ENCODE measurements around the gene MYO9B.
"Not testable (repeated sequence)": the region's sequence is repeated elsewhere in the genome, so short reads cannot be mapped to it uniquely, and the experiment has no call there.

MYO9B gene

DNA sequence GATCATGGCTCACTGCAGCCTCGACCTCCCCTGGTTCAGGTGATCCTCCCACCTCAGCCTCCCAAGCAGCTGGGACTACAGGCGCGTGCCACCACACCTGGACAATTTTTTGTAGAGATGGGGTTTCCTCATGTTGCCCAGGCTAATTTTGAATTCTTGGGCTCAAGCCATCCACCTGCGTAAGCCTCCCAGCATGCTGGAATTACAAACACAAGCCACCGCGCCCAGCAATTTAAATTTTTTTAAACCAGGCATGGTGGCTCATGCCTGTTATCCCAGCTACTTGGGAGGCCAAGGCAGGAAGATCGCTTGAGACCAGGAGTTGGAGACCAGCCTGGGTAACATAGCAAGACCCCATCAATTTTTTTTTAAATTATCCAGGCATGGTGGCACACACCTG lies 79.7 kb downstream of the MYO9B start:
- Histone ChIP-seq H3K4me1 (ENCODE audit: control insufficient read depth in 1 of 2, insufficient read depth in 2 of 2, low read length in 2 of 2) (no peaks in the 10 kb centered on the region), H3K36me3 (ENCODE audit: control insufficient read depth in 1 of 2, insufficient read depth in 2 of 2, low read length in 2 of 2) (peaks cover 45 to 72% of the 10 kb centered on the region in 2 donors), H3K27ac (ENCODE audit: low read length) (no peak overlapping the region), H3K9me3 (ENCODE audit: control insufficient read depth in 1 of 2, low read length in 2 of 2) (no peaks in the 10 kb centered on the region), H3K27me3 (ENCODE audit: low read depth, low read length) (no peaks in the 10 kb centered on the region), H3K4me3 (ENCODE audit: low read depth in 1 of 2, low read length in 2 of 2) (no peak overlapping the region)

DNA sequence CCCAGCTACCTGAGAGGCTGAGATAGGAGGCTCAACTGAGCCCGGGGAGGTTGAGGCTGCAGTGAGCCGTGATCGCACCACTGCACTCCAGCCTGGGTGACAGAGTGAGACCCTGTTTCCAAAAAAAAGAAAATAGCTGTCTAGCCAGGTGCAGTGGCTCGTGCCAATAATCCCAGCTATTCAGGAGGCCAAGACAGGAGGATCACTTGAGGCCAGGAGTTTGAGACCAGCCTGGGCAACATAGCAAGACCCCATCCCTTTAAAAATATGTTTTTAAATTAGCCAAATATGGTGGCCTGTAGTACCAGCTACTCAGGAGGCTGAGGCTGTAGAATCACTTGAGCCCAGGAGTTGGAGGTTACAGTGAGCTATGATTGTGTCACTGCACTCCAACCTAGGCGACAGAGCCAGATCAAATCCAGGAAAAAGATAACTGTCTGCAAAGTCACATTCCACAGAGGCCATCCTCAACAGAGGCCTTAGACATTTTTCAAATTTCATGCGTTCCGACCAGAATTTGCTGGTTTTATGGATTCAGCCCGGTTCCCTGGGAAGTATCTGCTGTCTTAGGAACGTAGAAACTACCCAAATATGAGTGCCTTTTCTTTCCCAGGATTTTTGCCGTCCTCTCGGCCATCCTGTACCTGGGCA lies 80.8 kb downstream of the MYO9B start:
- Histone ChIP-seq H3K27me3 (ENCODE audit: low read depth, low read length) (no peaks in the 10 kb centered on the region), H3K4me1 (ENCODE audit: control insufficient read depth in 1 of 2, insufficient read depth in 2 of 2, low read length in 2 of 2) (no peaks in the 10 kb centered on the region), H3K9me3 (ENCODE audit: control insufficient read depth in 1 of 2, low read length in 2 of 2) (no peaks in the 10 kb centered on the region), H3K4me3 (ENCODE audit: low read depth in 1 of 2, low read length in 2 of 2) (no peak overlapping the region), H3K36me3 (ENCODE audit: control insufficient read depth in 1 of 2, insufficient read depth in 2 of 2, low read length in 2 of 2) (peaks cover 40 to 79% of the 10 kb centered on the region in 2 donors), H3K27ac (ENCODE audit: low read length) (peak overlapping the region; percentile 16)

DNA sequence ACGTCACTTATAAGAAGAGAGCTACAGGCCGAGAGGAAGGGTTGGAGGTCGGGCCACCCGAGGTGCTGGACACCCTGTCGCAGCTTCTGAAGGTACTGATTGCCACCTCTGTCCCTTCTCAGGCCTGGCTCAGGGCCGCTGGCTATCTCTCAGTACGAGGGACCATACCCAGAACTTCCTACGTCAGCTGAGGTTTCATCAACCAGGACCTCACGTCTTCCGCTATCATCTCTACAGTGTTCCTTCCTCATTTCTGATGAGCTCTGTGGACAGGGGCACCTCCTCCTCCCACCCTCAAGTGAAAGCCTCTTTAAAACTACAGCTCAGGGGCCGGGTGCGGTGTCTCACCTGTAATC lies 81.3 kb downstream of the MYO9B start:
- Histone ChIP-seq H3K4me3 (ENCODE audit: low read depth in 1 of 2, low read length in 2 of 2) (no peak overlapping the region), H3K4me1 (ENCODE audit: control insufficient read depth in 1 of 2, insufficient read depth in 2 of 2, low read length in 2 of 2) (no peaks in the 10 kb centered on the region), H3K27ac (ENCODE audit: low read length) (peak overlapping the region; percentile 16), H3K27me3 (ENCODE audit: low read depth, low read length) (no peaks in the 10 kb centered on the region), H3K36me3 (ENCODE audit: control insufficient read depth in 1 of 2, insufficient read depth in 2 of 2, low read length in 2 of 2) (peaks cover 39 to 77% of the 10 kb centered on the region in 2 donors), H3K9me3 (ENCODE audit: control insufficient read depth in 1 of 2, low read length in 2 of 2) (no peaks in the 10 kb centered on the region)

DNA sequence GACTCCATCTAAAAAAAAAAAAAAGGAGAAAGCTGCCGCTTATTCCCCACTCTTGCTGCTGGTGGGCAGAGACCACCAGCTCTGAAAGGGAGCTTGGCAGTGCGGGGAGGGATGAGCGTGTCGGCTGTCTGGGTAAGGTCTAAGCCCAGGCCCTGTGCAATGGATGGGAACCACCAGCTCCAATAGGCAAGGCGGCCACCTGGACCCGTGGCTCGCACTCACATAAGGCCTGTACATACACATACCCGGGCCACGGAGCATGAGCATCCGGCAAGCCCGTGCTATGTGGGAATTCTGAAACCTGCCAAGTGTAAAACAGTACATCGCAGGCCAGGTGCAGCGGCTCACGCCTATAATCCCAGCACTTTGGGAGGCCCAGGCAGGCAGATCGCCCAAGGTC lies 83.0 kb downstream of the MYO9B start:
- H3K27ac ChIP-seq (ENCODE audit: low read length), result no peak overlapping the region
- no peaks in the 10 kb centered on the region for H3K27me3 ChIP-seq (ENCODE audit: low read depth, low read length)
- peaks cover 46 to 83% of the 10 kb centered on the region in 2 donors for H3K36me3 ChIP-seq (ENCODE audit: control insufficient read depth in 1 of 2, insufficient read depth in 2 of 2, low read length in 2 of 2)
- no peak overlapping the region for H3K4me3 ChIP-seq (ENCODE audit: low read depth in 1 of 2, low read length in 2 of 2)
- no peaks in the 10 kb centered on the region for H3K4me1 ChIP-seq (ENCODE audit: control insufficient read depth in 1 of 2, insufficient read depth in 2 of 2, low read length in 2 of 2)
- no peaks in the 10 kb centered on the region for H3K9me3 ChIP-seq (ENCODE audit: control insufficient read depth in 1 of 2, low read length in 2 of 2)

DNA sequence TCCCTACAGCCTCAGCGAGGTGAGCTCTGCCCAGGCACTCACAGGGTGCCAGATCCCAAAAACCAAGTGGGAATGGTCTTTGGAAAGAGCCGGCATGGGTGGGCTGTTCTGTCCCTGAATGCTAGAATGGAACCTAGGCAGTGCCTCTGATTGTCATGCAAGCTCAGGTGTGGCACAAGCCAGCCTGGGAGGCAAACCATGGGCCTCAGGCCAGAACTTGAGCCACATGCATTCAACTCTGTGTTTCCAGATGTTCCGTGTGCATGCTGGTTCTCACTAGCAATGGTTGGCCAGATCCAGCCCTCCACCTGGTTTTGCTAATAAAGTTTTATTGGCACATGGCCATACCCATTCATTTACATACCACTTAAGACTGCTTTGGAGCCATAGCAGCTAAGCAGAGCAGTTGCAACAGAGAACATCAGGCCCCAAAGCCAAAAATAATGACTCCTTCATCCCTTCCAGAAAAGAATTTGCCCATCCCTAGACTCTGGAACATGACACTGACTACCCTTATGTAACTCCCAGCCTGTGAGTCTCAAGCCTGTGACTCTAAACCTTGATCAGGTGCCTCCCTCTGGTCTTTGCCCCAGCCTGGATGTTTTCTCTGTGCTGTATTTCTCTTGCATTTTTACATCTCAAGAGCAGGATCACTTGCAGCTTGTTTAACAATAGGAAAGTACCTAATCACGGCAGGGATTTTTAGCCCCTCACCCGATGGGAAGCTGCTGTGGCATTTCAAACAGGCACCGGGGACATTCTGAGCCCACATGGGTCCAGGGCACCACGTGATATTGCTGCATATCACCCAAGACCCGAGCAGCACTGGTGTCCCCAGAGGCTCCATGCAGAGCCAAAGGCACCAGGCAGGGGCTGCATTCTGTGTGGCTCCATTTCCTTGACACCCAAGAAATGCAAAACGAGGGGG lies 84.2 kb downstream of the MYO9B start:
- peaks cover 46 to 82% of the 10 kb centered on the region in 2 donors for H3K36me3 ChIP-seq (ENCODE audit: control insufficient read depth in 1 of 2, insufficient read depth in 2 of 2, low read length in 2 of 2)
- no peaks in the 10 kb centered on the region for H3K27me3 ChIP-seq (ENCODE audit: low read depth, low read length)
- no peak overlapping the region for H3K4me3 ChIP-seq (ENCODE audit: low read depth in 1 of 2, low read length in 2 of 2)
- H3K9me3 ChIP-seq (ENCODE audit: control insufficient read depth in 1 of 2, low read length in 2 of 2), result no peaks in the 10 kb centered on the region
- H3K27ac ChIP-seq (ENCODE audit: low read length), result no peak overlapping the region
- no peaks in the 10 kb centered on the region for H3K4me1 ChIP-seq (ENCODE audit: control insufficient read depth in 1 of 2, insufficient read depth in 2 of 2, low read length in 2 of 2)

DNA sequence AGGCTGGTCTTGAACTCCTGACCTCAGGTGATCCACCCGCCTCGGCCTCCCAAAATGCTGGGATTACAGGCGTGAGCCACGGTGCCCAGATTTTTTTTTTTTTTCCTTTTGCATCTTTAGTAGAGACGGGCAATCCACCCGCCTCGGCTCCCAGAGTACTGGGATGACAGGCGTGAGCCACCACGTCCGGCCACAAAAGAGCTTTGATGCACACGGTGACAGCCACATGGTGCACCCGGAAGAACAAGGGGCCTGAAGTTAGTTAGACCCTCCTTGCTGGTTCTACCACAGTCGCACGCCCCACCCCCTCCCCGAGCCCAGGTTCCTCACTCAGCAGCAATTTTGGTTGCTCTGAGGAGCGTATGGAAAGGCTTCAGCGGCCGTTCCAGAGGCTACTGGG lies 85.3 kb downstream of the MYO9B start:
- Histone ChIP-seq H3K4me1 (ENCODE audit: control insufficient read depth in 1 of 2, insufficient read depth in 2 of 2, low read length in 2 of 2) (no peaks in the 10 kb centered on the region), H3K9me3 (ENCODE audit: control insufficient read depth in 1 of 2, low read length in 2 of 2) (no peaks in the 10 kb centered on the region), H3K36me3 (ENCODE audit: control insufficient read depth in 1 of 2, insufficient read depth in 2 of 2, low read length in 2 of 2) (peaks cover 54 to 82% of the 10 kb centered on the region in 2 donors), H3K4me3 (ENCODE audit: low read depth in 1 of 2, low read length in 2 of 2) (no peak overlapping the region), H3K27ac (ENCODE audit: low read length) (no peak overlapping the region), H3K27me3 (ENCODE audit: low read depth, low read length) (no peaks in the 10 kb centered on the region)

DNA sequence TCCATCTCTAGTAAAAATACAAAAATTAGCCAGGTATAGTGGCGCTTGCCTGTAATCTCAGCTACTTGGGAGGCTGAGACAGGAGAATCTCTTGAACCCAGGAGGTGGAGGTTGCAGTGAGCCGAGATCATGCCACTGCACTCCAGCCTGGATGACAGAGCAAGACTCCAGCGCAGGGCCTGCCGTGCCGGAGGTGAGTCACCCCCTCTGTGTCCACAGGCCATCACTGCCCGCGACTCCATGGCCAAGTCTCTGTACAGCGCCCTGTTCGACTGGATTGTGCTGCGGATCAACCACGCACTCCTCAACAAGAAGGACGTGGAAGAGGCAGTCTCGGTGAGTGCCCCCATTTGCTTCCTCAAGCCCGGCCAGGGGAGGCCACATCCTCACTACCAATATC lies 86.6 kb downstream of the MYO9B start:
- H3K9me3 ChIP-seq (ENCODE audit: control insufficient read depth in 1 of 2, low read length in 2 of 2); H3K27me3 ChIP-seq (ENCODE audit: low read depth, low read length); H3K4me1 ChIP-seq (ENCODE audit: control insufficient read depth in 1 of 2, insufficient read depth in 2 of 2, low read length in 2 of 2); H3K27ac ChIP-seq (ENCODE audit: low read length); H3K4me3 ChIP-seq (ENCODE audit: low read depth in 1 of 2, low read length in 2 of 2): not testable (repeated sequence)
- peaks cover 59 to 80% of the 10 kb centered on the region in 2 donors for H3K36me3 ChIP-seq (ENCODE audit: control insufficient read depth in 1 of 2, insufficient read depth in 2 of 2, low read length in 2 of 2)

DNA sequence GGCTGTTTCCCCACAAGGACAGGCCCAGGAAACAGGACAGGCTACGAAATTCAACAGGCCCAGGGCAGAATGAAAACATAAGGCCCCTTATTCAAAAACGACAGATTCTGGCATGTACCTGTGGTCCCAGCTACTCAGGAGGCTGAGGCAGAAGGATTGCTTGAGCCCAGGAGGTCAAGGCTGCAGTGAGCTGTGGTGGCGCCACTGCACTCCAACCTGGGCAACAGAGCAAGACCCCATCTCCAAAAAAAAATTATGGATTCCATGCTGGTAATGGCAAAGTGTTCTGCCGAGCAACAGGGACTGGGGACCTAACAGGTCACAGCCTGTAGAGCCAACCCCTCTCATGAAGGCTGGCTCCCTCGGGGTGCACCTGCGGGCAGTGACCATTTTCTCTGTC lies 87.0 kb downstream of the MYO9B start:
- H3K9me3 ChIP-seq (ENCODE audit: control insufficient read depth in 1 of 2, low read length in 2 of 2), result no peaks in the 10 kb centered on the region
- H3K36me3 ChIP-seq (ENCODE audit: control insufficient read depth in 1 of 2, insufficient read depth in 2 of 2, low read length in 2 of 2), result peaks cover 58 to 80% of the 10 kb centered on the region in 2 donors
- no peaks in the 10 kb centered on the region for H3K4me1 ChIP-seq (ENCODE audit: control insufficient read depth in 1 of 2, insufficient read depth in 2 of 2, low read length in 2 of 2)

DNA sequence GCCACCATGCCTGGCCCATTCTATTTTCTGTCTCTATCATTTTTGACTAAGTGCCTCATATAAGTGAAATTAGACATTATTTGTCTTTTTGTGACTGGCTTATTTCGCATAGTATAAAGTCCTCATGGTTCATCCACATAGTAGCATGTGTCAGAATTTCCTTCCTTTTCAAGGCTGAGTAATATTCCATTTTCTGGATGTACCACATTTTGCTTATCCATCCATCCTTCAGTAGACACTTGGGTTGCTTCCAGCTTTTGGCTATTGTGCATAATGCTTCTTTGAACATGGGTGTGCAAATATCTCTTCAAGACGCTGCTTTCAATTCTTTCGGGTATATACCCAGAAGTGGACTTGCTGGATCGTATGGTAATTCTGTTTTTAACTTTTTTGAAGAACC lies 88.1 kb downstream of the MYO9B start:
- Histone ChIP-seq H3K27ac (ENCODE audit: low read length) (no peak overlapping the region), H3K9me3 (ENCODE audit: control insufficient read depth in 1 of 2, low read length in 2 of 2) (no peaks in the 10 kb centered on the region), H3K27me3 (ENCODE audit: low read depth, low read length) (no peaks in the 10 kb centered on the region), H3K36me3 (ENCODE audit: control insufficient read depth in 1 of 2, insufficient read depth in 2 of 2, low read length in 2 of 2) (peaks cover 59 to 84% of the 10 kb centered on the region in 2 donors), H3K4me3 (ENCODE audit: low read depth in 1 of 2, low read length in 2 of 2) (no peak overlapping the region), H3K4me1 (ENCODE audit: control insufficient read depth in 1 of 2, insufficient read depth in 2 of 2, low read length in 2 of 2) (no peaks in the 10 kb centered on the region)

More for the DNA sequence above, 87.0 kb downstream of the MYO9B start:
- Histone ChIP-seq H3K27me3 (ENCODE audit: low read depth, low read length) (no peaks in the 10 kb centered on the region), H3K27ac (ENCODE audit: low read length) (no peak overlapping the region), H3K4me3 (ENCODE audit: low read depth in 1 of 2, low read length in 2 of 2) (no peak overlapping the region)

DNA sequence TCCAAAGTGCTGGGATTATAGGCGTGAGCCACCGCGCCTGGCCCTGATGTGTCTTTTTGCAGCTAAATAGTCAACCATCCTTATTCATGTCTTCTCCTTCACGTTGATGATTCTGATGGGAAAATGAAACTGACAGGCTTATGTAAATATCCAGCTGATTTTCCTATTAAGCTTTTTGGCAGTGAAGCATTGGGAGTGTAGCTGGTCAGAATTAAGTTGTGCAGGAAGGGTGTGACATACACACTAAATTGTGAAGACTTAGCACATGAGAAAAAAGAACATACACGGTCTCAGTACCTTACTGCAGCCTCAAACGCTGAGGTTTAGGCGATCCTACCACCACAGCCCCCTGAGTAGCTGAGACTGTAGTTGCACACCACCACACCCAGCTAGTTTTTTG lies 89.1 kb downstream of the MYO9B start:
- no peak overlapping the region for H3K4me3 ChIP-seq (ENCODE audit: low read depth in 1 of 2, low read length in 2 of 2)
- H3K36me3 ChIP-seq (ENCODE audit: control insufficient read depth in 1 of 2, insufficient read depth in 2 of 2, low read length in 2 of 2), result peaks cover 54 to 87% of the 10 kb centered on the region in 2 donors
- H3K27me3 ChIP-seq (ENCODE audit: low read depth, low read length), result no peaks in the 10 kb centered on the region
- no peaks in the 10 kb centered on the region for H3K4me1 ChIP-seq (ENCODE audit: control insufficient read depth in 1 of 2, insufficient read depth in 2 of 2, low read length in 2 of 2)
- no peak overlapping the region for H3K27ac ChIP-seq (ENCODE audit: low read length)
- no peaks in the 10 kb centered on the region for H3K9me3 ChIP-seq (ENCODE audit: control insufficient read depth in 1 of 2, low read length in 2 of 2)

DNA sequence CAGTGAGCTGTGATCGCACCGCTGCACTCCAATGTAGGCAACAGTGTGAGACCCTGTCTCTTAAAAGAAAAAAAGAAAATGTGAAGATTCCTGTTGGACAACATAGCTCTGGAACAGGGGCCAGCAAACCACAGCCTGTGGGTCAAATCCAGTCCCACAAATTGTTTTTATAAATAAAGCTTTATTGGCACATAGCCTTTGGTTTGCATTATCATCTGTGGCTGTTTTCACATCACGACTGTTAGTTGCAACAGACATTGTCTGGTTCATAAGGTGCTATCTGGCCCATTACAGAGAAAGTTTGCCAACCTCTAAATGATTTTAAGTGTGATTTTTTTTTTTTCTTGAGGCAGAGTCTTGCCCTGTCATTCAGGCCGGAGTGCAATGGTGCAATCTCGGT lies 90.1 kb downstream of the MYO9B start:
- H3K27ac ChIP-seq (ENCODE audit: low read length), result no peak overlapping the region
- no peaks in the 10 kb centered on the region for H3K27me3 ChIP-seq (ENCODE audit: low read depth, low read length)
- no peaks in the 10 kb centered on the region for H3K4me1 ChIP-seq (ENCODE audit: control insufficient read depth in 1 of 2, insufficient read depth in 2 of 2, low read length in 2 of 2)
- H3K36me3 ChIP-seq (ENCODE audit: control insufficient read depth in 1 of 2, insufficient read depth in 2 of 2, low read length in 2 of 2), result peaks cover 53 to 88% of the 10 kb centered on the region in 2 donors
- no peaks in the 10 kb centered on the region for H3K9me3 ChIP-seq (ENCODE audit: control insufficient read depth in 1 of 2, low read length in 2 of 2)
- H3K4me3 ChIP-seq (ENCODE audit: low read depth in 1 of 2, low read length in 2 of 2), result no peak overlapping the region
